MM.1S (cell line): ENCODE results near the gene STAU1.

ENCODE experiments used
- DNase-seq: peaks from one replicate; pipeline ENCODE4 v3.0.0-alpha.2; 2015
- H2AFZ ChIP-seq: fragments of 300-600 bp; sonication (generic); 2 replicates; pipeline ENCODE4 v1.6.0; 2016; ENCODE audit warnings: antibody characterized with exemption, low read length
- H3F3A ChIP-seq: fragments of 300-600 bp; sonication (generic); 2 replicates; pipeline ENCODE4 v1.6.1; 2016; ENCODE audit warnings: mild to moderate bottlenecking, antibody characterized with exemption, low read length, moderate library complexity, mixed read lengths; ENCODE audit not compliant: insufficient read depth
- H3K27ac ChIP-seq: fragments of 300-600 bp; sonication (generic); 2 replicates; pipeline ENCODE4 v1.5.1; 2016; ENCODE audit warnings: mild to moderate bottlenecking, low read length
- H3K27me3 ChIP-seq: fragments of 300-600 bp; sonication (generic); replicated peaks from 2 replicates; pipeline ENCODE4 v1.6.0; 2016; ENCODE audit warnings: low read length; ENCODE audit not compliant: insufficient read depth
- H3K36me3 ChIP-seq: fragments of 300-600 bp; sonication (generic); replicated peaks from 2 replicates; pipeline ENCODE4 v1.6.1; 2016; ENCODE audit warnings: mild to moderate bottlenecking, low read length, mixed read lengths; ENCODE audit not compliant: insufficient read depth
- H3K4me1 ChIP-seq: fragments of 300-600 bp; sonication (generic); 2 replicates; pipeline ENCODE4 v1.6.1; 2016; ENCODE audit warnings: low read length, mixed read lengths
- H3K4me2 ChIP-seq: fragments of 300-600 bp; sonication (generic); 2 replicates; pipeline ENCODE4 v1.6.0; 2016; ENCODE audit warnings: low read depth, low read length
- H3K4me3 ChIP-seq: fragments of 300-600 bp; sonication (generic); 2 replicates; pipeline ENCODE4 v1.5.1; 2016; ENCODE audit warnings: low read length, mixed read lengths
- H3K79me2 ChIP-seq: fragments of 300-600 bp; sonication (generic); 2 replicates; pipeline ENCODE4 v1.6.1; 2016; ENCODE audit warnings: mixed run types, low read length, mixed read lengths
- H3K9ac ChIP-seq: fragments of 300-600 bp; sonication (generic); 2 replicates; pipeline ENCODE4 v1.6.1; 2016; ENCODE audit warnings: low read length, mixed read lengths
- H3K9me2 ChIP-seq: fragments of 300-600 bp; sonication (generic); replicated peaks from 2 replicates; pipeline ENCODE4 v1.6.1; 2016; ENCODE audit warnings: mild to moderate bottlenecking, low read length, mixed read lengths; ENCODE audit not compliant: insufficient read depth
- H3K9me3 ChIP-seq: fragments of 300-600 bp; sonication (generic); replicated peaks from 2 replicates; pipeline ENCODE4 v1.6.1; 2016; ENCODE audit warnings: mild to moderate bottlenecking, low read length, mixed read lengths; ENCODE audit not compliant: insufficient read depth
- H4K20me1 ChIP-seq: fragments of 300-600 bp; sonication (generic); 2 replicates; pipeline ENCODE4 v1.6.1; 2016; ENCODE audit warnings: mild to moderate bottlenecking, low read length, moderate library complexity, mixed read lengths; ENCODE audit not compliant: insufficient read depth
- CTCF ChIP-seq: fragments of 300-600 bp; sonication (generic); IDR thresholded peaks from 2 replicates; pipeline ENCODE4 v1.5.1; 2016; ENCODE audit warnings: antibody characterized with exemption, low read length, mixed read lengths
- EZH2 ChIP-seq: fragments of 300-600 bp; sonication (generic); optimal IDR thresholded peaks from 2 replicates; pipeline ENCODE3; 2017; ENCODE audit warnings: low read depth, mild to moderate bottlenecking, antibody characterized with exemption, low read length, mixed read lengths
- EZH2phosphoT487 ChIP-seq: fragments of 300-600 bp; sonication (generic); IDR thresholded peaks from 2 replicates; pipeline ENCODE4 v1.6.1; 2018; ENCODE audit warnings: antibody characterized with exemption, low read length

STAU1 gene

GRCh38 chr20:49215232-49215631 is 27.1 kb upstream of the STAU1 start:
- Histone ChIP-seq H3K27ac (no peak overlapping the region), H2AFZ (no peak overlapping the region), H3K4me1 (peaks cover 2% of the 10 kb centered on the region; the same call in 1 of the 2 replicates), H3K9ac (no peak overlapping the region), H3K27me3 (no peaks in the 10 kb centered on the region), H3K79me2 (peaks cover 10% of the 10 kb centered on the region), H3F3A (no peaks in the 10 kb centered on the region), H3K36me3 (no peaks in the 10 kb centered on the region), H3K4me3 (no peak overlapping the region), H3K9me3 (no peaks in the 10 kb centered on the region), H4K20me1 (no peaks in the 10 kb centered on the region), H3K4me2 (no peak overlapping the region), H3K9me2 (no peaks in the 10 kb centered on the region)
- no peak for DNase-seq
- no peak for TF ChIP-seq CTCF
- TF ChIP-seq EZH2phosphoT487: no peak
- no peak for TF ChIP-seq EZH2

GRCh38 chr20:49214571-49214970 is 26.4 kb upstream of the STAU1 start:
- Histone ChIP-seq H3K9ac (no peak overlapping the region), H3K36me3 (no peaks in the 10 kb centered on the region), H3K4me2 (no peak overlapping the region), H3K9me3 (no peaks in the 10 kb centered on the region), H3K4me3 (no peak overlapping the region), H2AFZ (no peak overlapping the region), H3K4me1 (no peaks in the 10 kb centered on the region), H3F3A (no peaks in the 10 kb centered on the region), H3K79me2 (peaks cover 3% of the 10 kb centered on the region), H3K9me2 (no peaks in the 10 kb centered on the region), H3K27me3 (no peaks in the 10 kb centered on the region), H4K20me1 (no peaks in the 10 kb centered on the region), H3K27ac (no peak overlapping the region)
- TF ChIP-seq EZH2: no peak
- TF ChIP-seq CTCF: no peak
- TF ChIP-seq EZH2phosphoT487: no peak
- no peak for DNase-seq

GRCh38 chr20:49210757-49211110 is 22.6 kb upstream of the STAU1 start:
- Histone ChIP-seq H3K36me3 (no peaks in the 10 kb centered on the region), H3F3A (no peaks in the 10 kb centered on the region), H3K9ac (no peak overlapping the region), H3K4me3 (no peak overlapping the region), H3K9me2 (no peaks in the 10 kb centered on the region), H3K4me1 (no peaks in the 10 kb centered on the region), H3K79me2 (no peaks in the 10 kb centered on the region), H2AFZ (no peak overlapping the region), H3K4me2 (no peak overlapping the region), H3K9me3 (no peaks in the 10 kb centered on the region), H3K27me3 (no peaks in the 10 kb centered on the region), H3K27ac (no peak overlapping the region), H4K20me1 (no peaks in the 10 kb centered on the region)
- TF ChIP-seq EZH2phosphoT487: no peak
- TF ChIP-seq CTCF: no peak
- TF ChIP-seq EZH2: no peak
- no peak for DNase-seq
